Central memory CD4-positive, alpha-beta T cell (primary cell): ENCODE data around the gene NPFFR1.
A peak's percentile ranks its signal among the peaks of the same experiment; 100 is the strongest.
"Not testable (repeated sequence)": the region's sequence is repeated elsewhere in the genome, so short reads cannot be mapped to it uniquely, and the experiment has no call there.

ENCODE experiments used
- DNase-seq: peaks from one replicate; pipeline ENCODE4 v3.0.0; 2022

NPFFR1 gene

DNA sequence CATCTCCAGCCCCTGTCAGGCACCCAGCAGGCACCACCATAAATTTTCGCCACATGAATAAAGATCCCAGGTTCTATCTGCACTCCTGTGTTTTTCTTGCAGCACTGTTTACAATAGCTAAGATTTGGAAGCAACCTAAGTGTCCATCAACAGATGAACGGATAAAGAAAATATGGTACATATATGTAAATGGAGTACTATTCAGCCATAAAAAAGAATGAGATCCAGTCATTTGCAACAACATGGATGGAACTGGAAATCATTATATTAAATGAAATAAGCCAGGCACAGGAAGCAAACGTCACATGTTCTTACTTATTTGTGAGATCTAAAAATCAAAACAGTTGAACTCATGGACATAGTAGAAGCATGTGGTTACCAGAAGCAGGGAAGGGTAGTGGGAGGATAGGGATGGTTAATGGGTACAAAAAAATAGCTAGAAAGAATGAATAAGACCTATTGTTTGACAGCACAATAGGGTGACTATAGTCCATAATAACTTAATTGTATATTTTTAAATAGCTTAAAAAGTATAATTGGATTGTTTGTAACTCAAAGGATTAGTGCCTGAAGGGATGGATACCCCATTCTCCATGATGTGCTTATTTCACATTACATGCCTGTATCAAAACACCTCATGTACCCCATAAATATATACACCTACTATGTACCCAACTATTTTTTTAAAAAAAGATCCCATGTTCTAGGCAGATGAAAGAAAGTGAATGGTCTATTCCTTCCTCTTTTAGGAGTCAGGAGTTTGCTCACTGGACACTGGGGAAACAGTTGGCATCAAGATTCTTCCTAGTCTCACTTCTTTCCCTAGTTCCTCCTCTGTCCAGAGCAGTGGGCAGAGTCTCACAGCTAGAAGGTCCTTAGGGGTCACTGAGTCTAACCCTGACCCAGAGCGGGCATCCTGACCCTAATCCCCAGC lies 1.0 kb upstream of the NPFFR1 start:
- no peak for DNase-seq

DNA sequence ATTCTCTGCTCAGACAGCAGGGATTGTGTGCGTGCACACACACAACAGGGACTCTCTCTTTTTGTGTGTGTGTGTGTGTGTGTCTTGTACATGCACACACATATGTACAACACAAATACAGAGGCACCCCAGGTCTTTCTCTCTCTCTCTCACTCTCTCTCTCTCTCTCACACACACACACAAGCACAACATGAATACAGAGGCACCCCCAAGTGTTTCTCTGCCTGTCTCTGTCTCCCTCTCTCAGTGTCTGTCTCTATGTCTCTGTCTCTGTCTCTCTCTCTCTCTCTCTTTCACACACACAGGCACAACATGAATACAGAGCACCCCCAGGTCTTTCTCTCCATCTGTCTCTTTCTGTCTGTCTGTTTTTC lies 746 bp downstream of the NPFFR1 start:
- no peak for DNase-seq

DNA sequence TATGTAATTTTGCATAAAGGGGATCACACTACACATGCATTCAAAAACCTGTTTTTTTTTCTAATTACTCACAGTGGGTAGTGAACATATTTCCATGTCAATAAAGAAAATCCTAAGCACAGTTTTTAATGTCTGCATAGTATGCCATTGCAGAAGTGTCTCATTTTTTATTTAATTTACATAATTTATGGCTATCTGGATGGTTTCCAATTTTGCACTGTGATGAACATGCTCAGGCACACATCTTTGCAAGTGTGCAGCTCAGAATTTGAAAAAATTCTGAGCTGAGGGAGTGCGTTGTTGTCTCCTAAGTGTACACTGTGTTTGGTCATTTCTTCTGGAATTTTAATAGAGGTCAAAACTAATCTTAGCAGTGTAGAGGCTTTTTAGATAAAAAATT lies 2.2 kb downstream of the NPFFR1 start:
- no peak for DNase-seq

DNA sequence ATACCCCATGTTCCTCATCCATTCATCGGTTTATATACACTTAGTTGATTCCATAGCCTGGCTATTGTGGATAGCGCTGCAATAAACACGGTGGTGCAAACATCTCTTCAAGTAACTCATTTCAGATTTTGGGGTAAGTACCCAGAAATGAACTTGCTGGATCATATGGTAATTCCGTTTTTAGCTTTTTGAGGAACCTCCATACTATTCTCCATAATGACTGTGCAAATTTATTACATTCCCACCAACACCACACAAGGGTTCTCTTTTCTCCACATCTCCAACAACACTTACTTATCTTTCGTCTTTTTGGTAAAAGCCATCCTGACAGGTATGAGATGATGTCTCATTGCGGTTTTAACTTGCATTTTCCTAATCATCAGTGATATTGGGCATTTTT lies 3.7 kb downstream of the NPFFR1 start:
- no peak for DNase-seq

DNA sequence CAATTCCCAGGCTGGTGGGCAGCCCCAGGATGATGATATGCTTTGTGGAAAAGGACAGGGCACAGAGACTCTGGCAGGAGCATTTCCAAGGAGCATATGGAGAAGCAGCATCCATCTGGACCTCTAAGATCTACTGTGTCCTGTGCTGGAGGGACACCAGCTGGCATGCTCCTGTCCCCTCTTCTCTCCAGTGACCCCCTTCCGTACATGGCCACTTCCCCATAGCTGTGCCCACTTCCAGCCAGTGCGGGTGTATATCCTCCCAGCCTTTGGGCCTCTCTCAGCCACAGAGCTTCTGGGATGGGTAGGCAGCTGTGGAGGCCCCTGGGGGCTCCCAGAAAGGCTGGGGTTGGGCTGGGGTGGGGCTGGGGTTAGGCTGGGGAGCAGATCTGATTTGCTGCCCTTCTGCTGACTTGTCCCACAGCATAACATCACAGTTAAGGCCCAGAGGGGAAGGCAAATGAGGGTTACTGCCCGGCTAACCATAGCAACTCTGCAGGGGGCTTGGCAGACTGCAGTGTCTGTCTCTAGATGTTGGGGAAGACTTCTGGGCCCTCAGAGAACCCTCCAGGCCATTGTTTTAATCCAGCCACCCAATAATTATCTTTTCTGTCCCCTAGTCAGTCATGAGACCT lies 6.3 kb downstream of the NPFFR1 start:
- no peak for DNase-seq

DNA sequence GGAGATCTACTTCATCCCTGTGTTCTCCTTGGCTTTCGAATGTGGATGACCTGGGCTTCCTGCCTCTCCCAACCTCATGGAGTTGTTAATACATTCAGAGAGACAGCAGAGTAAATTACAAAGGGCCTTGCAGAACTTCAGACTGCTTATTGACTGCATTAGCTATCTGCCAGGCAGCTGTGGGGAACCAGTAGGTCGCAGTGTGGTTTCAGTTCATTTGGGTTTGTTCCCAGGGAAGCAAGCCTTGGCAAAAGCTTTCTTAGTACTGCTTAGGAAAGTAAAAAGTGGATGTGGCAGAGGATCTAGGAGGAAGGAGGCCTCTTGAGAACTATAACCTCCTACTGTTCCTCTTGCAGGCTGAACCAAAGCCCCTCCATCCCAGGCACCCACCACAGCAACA lies 9.2 kb downstream of the NPFFR1 start:
- DNase-seq = no peak

DNA sequence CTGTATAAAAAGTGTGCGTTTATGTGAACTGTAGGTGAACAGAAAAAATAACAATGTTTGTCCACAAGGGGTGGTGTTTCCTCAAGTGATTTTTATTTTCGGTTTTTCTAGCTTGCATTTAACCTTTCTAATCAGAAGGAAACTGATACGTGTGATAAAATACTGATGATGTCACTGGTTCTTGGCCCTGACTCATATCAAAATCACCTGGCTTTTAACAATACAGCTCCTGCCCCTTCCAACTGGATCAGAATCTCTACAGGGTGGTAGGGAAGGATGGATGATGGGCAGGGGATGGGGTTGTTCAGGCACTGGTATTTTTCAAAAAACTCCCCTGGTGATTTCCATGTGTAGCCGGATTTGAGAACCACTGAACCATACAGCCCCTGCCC lies 10.9 kb downstream of the NPFFR1 start:
- peak; percentile 28 for DNase-seq

DNA sequence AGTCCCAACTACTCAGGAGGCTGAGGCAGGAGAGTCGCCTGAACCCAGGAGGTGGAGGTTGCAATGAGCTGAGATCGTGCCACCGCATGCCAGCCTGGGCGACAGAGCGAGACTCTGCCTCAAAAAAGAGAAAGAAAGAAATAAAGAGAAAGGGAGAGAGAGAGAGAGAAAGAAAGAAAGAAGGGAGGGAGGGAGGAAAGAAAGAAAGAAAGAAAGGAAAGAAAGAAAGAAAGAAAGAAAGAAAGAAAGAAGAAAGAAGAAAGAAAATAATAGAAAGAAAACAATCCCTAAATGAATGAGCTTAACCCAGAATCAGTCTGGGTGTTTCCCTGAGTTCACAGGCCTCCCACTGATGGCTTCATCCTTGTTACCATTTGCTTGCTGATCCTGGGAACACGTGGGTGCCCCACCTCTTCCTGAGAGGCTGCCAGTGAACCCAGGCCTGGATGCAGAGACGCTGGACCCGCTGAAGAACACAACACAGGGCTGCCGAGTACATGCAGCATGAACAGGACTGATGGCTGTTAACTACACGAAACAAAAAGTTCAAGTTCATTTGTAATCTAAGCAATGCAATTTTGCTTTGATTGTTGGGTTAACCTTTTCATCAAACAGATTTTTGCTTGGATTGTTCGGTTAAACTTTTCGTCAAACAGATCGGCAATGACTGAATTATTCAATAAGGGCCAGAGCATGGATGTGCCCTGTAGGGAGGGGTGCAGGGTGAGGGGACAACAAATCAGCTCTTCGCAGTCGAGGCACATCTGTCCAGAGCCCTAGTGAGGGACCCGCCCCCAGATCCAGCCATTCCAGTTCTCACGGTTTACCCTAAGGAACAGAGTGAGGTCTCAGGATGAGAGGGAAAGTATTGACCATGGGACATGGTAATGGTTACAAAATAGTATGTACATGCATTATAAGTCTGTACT lies 11.5 kb downstream of the NPFFR1 start:
- DNase-seq = no peak

DNA sequence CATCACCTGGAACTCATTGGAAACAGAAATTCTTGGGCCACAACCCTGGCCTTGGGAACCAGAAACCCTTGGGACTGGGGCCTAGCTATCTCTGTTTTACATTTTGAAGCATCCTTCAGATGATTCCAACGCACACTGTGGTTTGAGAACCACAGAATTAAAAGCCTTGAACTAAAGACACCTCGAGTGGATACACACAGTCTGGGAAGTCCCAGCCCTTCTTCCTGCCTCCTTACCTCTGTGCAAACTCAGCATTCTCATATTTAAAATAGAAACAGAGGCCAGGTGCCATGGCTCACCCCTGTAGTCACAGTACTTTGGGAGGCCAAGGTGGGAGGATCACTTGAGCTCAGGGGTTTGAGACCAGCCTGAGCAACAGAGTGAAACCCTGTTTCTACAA lies 12.9 kb downstream of the NPFFR1 start:
- no peak for DNase-seq

DNA sequence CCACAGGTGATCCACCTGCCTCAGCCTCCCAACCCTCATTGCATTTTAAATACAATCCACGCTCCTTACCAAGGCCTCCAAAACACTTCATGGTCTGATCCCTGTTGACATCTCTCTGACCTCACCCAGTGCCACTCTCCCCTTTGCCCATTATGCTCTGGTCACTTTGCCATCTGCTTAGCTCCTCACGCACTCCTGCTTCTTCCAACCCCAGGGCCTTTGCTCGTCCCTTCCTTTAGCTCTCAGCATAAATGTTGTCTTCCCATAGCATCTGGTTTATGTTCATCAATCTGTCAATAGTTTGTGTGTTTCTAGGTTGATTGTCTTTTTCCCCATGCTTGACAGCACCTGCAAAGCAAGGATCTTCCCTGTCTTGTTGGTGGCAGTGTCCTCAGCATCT lies 14.1 kb downstream of the NPFFR1 start:
- no peak for DNase-seq

DNA sequence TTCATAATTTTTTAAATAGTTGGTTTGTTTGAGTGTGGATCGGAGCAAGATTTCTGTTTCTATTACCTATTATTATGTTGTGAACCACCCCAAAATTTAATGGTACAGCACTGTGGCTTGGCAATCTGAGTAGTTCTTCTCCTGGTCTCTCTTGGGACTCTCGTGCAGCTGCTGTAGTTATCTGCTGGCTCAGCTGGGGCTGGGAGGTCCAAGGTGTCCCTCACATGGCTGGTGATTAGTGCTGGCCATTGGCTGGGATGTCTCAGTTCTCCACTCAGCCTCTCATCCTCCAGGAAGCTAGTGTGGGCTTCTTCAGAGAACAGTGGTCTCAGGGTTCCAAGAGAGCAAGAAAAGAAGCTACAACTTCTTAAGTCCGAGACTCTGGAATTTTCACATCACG lies 15.4 kb downstream of the NPFFR1 start:
- DNase-seq = no peak

DNA sequence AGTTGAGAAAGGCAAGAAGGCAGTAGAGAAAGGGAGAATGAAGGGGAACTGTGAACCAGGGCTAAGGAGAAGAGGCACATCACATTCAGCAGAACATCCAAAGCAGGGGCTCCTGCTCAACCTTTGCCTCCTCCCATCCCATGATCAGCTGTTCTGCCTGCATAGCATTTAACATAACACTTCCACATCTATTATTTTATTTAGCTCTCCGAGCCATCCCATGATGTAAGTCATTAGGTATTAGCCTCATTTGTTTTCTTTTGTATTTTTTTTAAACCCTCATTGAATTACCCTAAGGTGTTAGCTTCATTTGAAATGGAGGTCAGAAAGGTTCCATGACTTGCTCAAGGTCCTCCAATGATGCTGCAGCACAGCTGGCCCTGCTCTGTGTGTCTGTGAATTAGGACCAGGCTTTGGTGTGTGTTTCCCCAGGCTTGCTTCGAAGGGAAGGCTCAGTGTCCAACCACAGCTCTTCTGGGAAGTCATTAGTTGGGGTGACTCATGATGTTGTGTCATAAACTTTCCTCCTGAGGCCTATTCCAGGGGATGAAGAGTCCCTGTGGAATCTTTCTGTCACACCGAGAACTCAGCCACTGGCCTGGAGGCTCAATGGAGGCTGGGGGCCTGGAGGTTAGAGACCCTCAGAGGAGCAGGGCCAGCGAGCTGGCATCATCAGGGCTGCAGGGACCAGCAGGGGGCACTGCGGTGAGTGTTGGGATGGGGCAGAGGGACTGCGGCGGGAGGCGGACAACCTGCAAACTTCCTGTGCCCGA lies 16.5 kb downstream of the NPFFR1 start:
- no peak for DNase-seq

DNA sequence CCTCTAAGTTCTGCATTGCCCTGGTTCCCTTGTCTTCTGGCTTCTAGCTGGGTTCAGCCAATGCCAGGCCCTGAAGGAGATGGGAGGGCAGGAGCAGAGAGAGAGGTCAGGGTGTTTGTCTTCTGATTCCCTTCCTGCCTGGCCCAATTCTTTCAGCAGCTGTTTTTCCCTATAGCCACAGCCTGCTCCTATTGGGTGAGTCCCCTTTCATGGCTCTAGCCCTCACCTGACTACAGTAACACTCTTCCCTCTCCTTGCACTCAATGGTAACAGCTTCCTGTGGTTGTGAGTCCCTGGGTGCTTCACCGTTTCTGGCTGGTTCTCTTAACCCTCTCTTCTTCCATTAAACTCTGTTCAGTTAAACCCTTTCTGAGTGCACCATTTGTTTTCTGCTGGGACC lies 17.1 kb downstream of the NPFFR1 start:
- DNase-seq = no peak

DNA sequence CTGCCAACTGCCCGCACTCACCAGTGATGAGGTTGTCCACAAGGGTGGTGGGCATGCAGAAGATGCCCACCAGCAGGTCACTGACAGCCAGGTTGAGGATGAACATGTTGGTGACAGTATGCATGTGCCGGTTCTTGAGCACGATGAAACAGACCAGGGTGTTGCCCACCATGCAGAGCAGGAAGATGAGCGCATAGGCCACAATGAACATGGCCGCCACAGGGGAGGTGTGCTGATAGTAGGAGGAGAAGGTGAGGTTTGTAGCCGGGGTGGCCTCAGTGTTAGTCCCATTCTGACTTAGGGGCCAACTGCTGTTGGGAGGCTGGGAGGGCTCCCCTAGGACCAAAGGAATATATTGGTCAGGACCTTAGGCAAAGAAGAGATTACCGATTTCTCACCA lies 17.7 kb downstream of the NPFFR1 start:
- no peak for DNase-seq

DNA sequence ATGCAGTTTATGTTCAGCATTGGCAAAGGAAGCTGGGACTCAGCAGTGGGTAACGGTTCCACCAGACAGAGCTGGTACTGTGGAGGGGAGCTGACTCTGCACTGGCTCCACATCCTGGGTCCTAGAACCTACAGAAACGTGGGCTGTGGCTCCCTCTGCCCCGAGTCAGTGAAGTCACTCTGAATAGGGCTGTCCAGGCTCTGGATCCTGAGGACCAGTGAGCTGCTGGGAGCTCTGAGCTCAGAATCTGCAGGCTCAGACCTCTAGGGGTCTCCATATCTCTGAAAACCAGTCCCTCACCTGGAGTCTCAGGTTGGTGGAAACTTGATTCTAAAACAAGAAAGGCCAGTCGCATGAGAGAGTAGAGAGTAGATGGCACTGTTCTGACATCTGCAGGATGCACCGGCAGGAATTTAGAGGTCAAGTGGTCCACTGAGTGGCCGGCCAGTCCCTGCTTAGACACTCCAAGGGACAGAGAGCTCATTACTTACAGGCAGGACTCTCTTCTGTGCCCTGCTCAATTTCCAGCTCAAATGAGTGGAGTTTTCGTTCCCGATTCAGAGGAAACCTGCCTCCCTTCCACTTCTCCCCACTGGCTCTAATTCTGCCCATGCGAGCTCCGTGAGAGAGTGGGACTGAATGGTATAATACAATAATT lies 18.6 kb downstream of the NPFFR1 start:
- no peak for DNase-seq

DNA sequence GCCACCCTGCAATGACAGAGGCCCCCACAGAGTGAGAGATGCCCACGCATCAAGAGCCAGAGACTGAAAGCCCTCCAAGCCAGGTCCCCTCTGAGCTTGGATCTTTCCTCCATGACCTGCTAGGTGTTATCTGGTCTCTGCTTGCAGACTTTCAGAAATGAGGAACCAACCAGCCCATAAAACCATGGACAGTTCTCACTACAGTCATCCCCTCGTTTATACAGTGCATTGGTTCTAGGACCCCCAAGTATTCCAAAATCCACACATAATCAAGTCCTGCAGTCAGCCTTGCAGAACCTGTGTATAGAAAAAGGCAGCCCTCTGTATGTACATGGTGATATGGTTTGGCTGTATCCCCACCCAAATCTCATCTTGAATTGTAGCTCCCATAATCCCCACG lies 23.1 kb downstream of the NPFFR1 start:
- DNase-seq = no peak

DNA sequence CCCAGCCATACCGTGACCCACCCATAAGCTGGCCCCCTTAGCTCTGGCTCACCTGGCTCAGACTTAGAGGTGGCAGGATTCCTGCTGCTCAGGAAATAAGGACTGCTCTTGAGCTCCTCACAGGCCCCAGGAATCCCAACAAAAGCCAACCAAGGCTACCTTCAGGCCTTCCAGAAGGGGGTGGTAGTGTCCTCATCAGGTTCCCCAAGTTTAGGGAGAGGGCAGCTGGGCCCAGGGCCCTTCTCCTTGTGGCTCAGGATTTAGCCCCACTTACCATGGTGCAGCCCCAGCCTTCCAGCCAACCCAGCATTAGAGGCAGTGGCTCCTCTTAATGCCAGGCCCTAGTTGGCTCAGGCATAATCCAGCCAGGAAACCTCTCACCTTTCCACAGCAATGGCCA lies 23.5 kb downstream of the NPFFR1 start:
- no peak for DNase-seq

DNA sequence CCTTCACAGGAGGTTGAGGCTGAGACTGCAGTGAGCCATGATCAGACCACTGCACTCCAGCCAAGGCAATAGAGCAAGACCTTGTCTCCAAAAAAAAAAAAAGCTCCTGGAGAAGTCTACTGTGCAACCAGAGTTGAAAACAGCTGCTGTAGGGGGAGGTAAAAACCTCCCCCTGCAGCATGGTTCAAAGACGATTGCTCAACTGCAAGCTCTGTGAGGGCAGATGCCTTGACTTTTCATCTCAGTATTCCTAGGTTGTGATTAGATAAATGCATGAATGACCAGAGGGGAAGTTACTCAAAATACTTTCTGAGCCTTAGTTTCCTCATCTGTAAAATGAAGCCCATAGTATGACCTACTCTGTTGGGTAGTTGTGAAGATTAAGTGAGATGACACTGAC lies 25.6 kb downstream of the NPFFR1 start:
- no peak for DNase-seq

DNA sequence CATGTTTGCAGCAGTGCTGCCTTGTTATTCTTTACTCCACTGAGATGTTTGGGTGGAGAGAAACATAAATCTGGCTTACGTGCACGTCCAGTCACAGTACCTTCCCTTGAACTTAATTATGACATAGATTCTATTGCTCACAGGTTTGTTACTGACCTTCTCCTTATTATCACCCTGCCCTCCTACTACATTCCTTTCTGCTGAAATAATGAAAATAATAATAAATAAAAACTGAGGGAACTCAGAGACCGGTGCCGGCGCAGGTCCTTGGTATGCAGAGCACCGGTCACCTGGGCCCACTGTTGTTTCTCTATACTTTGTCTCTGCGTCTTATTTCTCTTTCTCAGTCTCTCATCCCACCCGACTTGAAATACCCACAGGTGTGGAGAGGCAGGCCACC lies 26.0 kb downstream of the NPFFR1 start:
- not testable (repeated sequence) for DNase-seq

DNA sequence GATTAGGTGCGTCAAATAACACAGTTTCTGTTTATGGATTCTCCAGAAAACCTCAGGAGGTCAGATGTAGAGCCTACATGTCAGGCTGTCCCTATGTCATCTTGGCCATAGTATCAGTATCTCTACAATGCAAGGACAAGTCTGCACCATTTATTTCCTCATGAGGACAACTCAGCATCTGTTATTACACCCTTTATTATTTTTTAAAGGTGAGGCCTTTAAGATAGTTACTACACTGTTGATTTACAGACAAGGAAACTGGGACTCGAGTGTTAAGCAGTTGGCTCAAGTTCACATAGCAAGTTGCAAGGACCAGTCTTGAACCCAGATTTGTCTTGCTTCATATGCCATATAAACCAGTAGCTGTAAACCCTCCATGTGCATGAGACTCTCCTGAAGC lies 27.3 kb downstream of the NPFFR1 start:
- no peak for DNase-seq

DNA sequence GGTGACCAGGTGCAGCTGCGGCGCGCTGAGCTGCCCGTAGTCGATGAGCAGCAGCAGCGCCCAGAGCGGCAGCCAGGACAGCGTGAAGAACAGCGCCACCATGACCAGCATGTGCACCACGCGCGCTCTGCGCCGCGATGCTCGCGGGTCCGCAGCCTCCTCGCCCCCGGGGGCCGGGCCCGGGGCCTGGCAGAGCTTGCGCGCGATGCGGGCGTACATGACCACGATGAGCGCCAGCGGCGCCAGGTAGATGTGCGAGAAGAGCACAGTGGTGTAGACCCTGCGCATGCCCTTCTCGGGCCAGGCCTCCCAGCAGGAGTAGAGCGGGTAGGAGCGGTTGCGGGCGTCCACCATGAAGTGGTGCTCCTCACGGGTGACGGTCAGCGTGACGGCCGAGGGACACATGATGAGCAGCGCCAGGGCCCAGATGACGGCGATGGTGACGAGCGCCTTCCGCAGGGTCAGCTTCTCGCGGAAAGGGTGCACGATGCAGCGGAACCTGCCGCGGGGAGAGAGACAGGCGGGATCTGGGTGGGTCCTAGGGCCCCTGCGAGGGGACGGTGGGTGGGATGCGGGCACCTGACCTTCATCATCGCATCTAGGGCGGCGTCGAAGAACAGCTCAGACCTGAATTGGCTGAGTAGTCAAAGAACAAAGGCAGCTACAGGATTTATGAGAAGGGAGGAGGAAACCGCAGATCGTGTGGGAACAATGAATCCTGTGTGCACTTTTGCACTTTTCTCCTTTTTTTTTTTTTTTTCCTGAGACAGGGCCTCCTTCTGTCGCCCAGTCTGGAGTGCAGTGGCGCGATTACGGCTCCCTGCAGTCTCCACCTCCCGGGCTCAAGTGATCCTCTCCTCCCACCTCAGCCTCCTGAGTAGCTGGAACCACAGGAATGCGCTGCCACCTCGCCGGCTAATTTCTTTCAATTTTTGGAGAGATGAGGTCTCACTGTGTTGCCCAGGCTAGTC lies 28.2 kb downstream of the NPFFR1 start:
- no peak for DNase-seq
